NCI-H748 (cell line): ENCODE results near the gene GPER1.
"Not testable (repeated sequence)": the region's sequence is repeated elsewhere in the genome, so short reads cannot be mapped to it uniquely, and the experiment has no call there.

ENCODE experiments used
- DNase-seq: peaks from one replicate; lab custom pipeline; 2025; ENCODE audit not compliant: unreplicated experiment; lab: John Stamatoyannopoulos, UW

Gene GPER1

DNA sequence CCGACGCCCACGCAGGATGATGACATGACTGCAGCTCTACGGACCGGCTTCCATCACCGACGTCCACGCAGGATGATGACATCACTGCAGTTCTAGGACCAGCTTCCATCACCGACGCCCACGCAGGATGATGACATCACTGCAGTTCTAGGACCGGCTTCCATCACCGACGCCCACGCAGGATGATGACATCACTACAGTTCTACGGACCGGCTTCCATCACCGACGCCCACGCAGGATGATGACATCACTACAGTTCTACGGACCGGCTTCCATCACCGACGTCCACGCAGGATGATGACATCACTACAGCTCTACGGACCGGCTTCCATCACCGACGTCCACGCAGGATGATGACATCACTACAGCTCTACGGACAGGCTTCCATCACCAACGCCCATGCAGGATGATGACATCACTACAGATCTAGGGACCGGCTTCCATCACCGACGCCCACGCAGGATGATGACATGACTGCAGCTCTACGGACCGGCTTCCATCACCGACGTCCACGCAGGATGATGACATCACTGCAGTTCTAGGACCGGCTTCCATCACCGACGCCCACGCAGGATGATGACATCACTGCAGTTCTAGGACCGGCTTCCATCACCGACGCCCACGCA is 28.6 kb downstream of the GPER1 start:
- not testable (repeated sequence) for DNase-seq

- no peak for DNase-seq
Observed at GRCh38 chr7:1117321-1117928, 29.5 kb downstream of the GPER1 start.

- no peak for DNase-seq
Observed at GRCh38 chr7:1119201-1119600, 31.3 kb downstream of the GPER1 start.

- no peak for DNase-seq
Observed at GRCh38 chr7:1120791-1121190, 32.9 kb downstream of the GPER1 start.

- DNase-seq = no peak
Observed at GRCh38 chr7:1121476-1121875, 33.6 kb downstream of the GPER1 start.

GRCh38 chr7:1121886-1122831 is 34.2 kb downstream of the GPER1 start:
- no peak for DNase-seq

GRCh38 chr7:1122832-1123501 is 35.1 kb downstream of the GPER1 start:
- no peak for DNase-seq

- DNase-seq = no peak
Observed at GRCh38 chr7:1123715-1124114, 35.8 kb downstream of the GPER1 start.

DNA sequence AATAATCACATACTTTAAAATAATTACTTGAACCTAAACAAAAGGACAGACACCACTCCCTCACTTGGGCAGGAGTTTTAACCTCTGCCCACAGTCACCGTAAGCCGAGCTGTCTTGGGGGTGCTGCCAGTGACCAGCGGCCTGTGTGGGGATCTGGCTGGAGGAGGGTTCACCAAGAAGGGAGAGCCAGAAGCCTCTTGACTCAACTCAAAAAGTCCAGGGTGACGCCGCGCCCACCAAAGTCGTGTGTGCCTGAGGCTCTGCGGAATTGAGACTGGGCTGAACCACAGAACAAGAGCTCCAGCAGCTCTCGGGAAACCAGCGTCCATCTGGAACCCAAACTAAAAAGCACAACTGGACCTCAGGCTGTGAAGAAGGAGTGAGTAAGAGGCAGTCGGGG is 36.3 kb downstream of the GPER1 start:
- DNase-seq = no peak

GRCh38 chr7:1124816-1125602 is 37.1 kb downstream of the GPER1 start:
- DNase-seq = no peak

DNA sequence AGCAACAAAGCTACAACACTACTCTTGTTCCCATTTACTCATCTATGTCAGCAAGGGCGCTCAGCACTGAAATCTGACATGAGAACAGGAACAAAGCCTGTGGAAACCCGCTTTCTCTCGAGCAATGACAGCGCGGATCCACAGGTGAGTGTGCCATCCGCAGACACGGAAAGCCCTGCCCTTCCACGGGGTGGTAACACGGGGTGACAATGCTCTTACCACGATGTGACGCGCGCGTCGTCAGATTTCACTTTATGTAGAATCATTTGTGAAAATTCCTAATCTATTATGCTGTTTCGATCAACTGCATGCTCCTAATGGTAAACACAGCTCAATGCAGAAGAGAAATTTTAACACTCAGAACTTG is 37.7 kb downstream of the GPER1 start:
- DNase-seq = no peak

DNA sequence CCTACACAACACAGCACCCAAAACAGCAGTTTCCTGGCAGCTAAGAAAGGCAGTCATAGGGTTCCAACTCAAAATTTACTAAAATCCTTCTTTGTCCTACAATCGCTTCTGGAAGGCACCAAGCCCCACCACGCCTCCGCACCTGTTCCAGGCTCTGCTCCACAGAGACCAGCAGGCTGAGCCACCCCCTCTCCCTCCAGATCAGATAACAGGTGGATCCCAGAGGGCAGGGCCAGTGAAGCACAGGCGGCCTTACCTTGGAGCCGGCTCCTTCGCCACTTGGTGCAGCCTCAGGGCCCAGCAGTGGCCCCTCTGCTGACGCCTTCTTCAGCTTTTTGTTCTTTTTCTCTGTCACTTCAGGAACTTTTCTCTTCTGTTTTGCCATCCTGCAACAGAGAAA is 39.1 kb downstream of the GPER1 start:
- DNase-seq = no peak

DNA sequence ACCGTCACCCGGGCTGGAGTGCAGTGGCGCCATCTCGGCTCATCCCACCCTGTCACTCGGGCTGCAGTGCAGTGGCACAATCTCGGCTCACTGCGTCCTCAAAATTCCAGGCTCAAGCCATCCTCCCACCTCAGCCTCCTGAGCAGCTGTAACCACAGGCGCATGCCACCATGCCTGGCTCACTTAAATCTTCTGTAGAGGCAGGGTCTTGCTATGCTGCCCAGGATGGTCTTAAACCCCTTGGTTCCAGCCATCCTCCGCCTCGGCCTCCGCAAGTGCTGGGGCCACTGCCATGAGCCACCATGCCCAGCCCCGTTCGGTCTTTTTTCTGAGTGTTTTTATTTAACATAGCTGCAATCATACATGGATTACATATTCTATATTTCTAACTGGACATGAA is 41.5 kb downstream of the GPER1 start:
- DNase-seq = no peak

- no peak for DNase-seq
Observed at GRCh38 chr7:1130021-1130990, 42.4 kb downstream of the GPER1 start.

DNA sequence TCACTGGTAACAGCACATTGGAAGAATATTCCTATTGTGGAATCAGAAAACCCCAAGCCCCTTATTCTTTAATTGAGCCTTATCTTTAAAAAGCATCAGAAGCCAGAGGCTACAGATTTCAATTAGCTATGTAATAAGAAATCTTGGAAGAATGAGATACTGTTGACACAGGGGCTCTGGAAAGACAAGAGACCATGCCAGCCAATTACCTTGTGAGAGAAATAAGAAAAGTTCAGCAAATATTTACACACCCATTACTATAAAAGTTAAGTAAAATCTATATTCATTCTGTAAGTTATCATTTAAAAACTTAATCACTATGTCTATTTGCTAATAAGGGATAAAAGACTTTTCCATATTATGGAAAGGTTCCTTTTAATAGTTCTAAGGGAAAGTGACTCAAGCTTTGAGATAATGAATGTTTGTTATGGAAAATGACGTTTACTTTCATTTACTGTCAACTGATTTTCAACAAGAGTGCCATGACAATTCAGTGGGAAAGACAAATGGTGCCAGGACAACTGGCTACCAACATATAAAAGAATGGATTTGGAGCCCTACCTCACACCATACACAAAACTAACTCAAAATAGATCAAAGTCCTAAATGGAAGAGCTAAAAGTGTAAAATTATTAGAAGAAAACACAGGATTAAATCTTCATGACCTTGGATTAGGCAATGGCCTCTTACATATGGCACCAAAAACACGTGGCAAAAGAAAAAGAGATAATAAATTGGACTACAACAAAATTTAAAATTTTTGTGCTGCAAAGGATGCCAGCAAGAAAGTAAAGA is 43.8 kb downstream of the GPER1 start:
- DNase-seq = peak; percentile 8

DNA sequence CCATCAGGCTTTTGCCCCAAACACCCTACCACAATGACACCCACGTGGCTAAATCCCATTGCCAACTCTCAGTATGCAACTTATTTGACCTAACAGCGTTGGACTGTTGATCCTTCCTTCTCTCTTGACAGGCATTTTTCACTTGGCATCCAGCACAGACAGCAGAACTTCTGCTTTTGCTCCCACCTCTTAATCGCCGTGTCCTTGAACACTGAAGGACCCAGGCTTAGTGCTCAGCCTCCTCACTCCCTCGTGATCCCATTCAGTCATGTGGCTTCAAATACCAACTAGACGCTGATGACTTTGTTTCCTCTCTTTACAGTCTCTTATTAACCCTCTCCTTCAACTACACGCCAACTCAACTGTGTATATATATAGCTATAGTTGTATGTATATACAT is 47.0 kb downstream of the GPER1 start:
- no peak for DNase-seq

- DNase-seq = peak; percentile 68
Observed at GRCh38 chr7:1136841-1137516, 49.1 kb downstream of the GPER1 start.

GRCh38 chr7:1137517-1138167 is 49.7 kb downstream of the GPER1 start:
- peak; percentile 79 for DNase-seq
